GM19463 (cell line): ENCODE results near the gene FGFBP2.
"Not testable (repeated sequence)": the region's sequence is repeated elsewhere in the genome, so short reads cannot be mapped to it uniquely, and the experiment has no call there.

ENCODE experiments used
- ATAC-seq: cut with Tn5 transposase; IDR thresholded peaks from one replicate; pipeline ENCODE4 v1.9.1; 2021; ENCODE audit warnings: mild to moderate bottlenecking, moderate library complexity; ENCODE audit not compliant: unreplicated experiment

FGFBP2 gene

DNA sequence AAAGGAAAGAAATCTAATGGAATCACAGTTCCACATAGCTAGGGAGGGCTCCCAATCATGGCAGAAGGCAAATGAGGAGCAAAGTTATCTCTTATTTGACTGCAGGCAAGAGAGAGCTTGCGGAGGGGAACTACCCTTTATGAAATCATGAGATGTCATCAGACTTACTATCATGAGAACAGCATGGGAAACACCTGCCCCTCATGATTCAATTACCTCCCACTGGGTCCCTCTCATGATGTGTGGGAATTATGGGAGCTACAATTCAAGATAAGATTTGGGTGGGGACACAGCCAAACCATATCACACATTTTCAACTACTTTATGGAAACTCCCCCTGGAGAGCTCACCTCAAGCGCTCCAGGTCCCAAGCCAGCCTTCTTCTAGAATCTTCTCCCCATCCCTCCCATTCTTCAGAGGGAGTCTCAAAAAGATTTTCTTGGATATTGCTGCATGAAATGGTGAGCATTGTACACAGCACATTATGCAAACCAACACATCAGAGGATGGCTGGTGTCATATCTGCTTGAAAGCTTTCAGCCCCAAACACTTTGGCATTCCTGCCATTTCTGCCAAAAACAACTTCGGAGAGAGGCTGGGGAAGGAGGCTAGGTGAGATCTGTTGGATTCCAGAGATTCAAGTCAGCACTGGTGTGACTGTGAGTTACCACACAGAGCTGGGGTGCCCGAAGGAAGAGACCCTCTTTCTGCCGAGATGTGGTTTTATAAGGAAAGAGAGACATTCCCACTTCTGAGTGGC is 31.3 kb downstream of the FGFBP2 start:
- no peak for ATAC-seq

DNA sequence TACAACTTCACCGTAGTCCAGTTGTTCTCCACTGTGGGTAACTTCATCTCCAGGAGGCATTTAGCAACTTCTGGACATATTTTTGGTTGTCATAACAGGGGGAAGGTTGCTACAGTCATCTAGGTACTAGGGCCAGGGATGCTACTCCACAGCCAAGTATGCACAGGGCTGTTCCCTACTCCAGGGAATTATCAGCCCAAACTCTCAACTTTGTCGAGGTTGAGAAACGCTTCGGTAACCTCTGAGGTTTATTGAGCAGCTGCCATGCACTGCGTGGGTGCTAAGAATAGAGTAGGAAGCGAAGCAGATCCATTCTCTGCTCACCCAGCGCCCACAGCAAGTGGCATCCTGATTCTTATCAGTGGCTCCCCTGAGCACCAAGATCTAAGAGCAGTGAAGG is 32.7 kb downstream of the FGFBP2 start:
- ATAC-seq = no peak

GRCh38 chr4:15929540-15929939 is 33.4 kb downstream of the FGFBP2 start:
- ATAC-seq = no peak

- ATAC-seq = no peak
Measured at GRCh38 chr4:15928883-15929282, 34.1 kb downstream of the FGFBP2 start.

DNA sequence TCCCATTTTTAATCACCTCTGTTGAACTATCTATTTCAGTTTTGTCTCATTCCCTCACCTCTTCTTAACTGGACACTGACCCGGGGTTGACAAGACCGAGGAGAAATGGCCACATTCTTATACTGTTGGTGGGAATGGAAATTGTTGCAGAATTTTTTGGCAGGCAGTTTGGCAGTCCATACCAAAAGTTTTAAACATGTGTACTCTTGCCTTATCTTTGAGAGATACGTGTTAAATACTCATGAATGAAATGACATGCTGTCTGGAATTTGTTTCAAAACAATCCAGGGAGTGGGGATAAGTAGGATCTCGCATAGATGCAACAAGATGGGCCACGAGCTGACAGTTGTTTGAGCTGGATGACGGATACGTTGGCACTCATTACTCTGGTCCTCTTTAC is 36.5 kb downstream of the FGFBP2 start:
- no peak for ATAC-seq

GRCh38 chr4:15925830-15926229 is 37.1 kb downstream of the FGFBP2 start:
- ATAC-seq = no peak

DNA sequence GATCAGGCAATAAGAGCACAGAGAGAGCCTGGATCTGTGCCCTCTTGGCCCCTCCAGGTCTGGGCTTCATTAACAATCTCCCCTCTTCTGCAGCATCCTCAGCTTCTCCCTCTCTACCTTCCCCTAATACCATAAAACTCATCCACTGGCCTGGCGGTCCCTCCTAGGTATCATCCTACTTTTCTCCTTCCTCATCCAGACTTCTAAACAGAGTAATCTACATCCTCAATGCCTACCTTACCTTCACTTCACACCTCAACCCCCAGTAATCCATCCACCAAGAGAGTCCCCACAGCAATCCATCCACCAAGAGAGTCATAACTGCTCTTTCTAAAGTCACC is 41.4 kb downstream of the FGFBP2 start:
- no peak for ATAC-seq

- ATAC-seq = no peak
Measured at GRCh38 chr4:15920723-15921591, 42.0 kb downstream of the FGFBP2 start.

DNA sequence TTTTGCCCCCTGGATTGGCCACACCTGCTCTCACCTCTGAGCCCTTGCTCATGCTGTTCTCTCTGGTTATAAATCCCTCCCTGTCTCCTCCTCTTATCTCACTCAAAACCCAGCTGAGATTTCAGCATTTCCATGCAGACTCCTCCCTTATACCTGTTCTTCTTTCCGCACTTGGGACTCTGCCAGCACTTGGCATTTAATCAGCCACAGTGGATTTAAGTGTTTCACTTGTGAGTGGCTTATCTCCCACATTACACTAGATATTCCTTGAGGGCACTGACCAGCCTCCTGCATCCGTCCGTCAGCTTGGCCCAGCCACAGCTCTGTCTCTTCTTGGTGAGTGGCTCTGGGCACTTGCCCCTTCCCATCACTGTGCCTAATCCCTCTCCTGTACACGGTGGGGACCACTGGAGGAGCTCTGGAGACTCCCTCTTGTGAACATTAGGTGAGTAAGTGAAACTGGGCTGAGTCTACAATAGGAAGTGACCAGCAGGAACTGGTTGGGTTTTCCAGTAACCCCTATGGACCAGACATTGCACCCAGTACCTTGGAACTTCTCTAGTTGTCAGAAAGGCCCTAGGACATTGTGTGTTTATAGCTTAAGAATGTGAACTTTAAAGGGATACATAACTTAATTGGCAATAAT is 44.4 kb downstream of the FGFBP2 start:
- ATAC-seq = no peak

DNA sequence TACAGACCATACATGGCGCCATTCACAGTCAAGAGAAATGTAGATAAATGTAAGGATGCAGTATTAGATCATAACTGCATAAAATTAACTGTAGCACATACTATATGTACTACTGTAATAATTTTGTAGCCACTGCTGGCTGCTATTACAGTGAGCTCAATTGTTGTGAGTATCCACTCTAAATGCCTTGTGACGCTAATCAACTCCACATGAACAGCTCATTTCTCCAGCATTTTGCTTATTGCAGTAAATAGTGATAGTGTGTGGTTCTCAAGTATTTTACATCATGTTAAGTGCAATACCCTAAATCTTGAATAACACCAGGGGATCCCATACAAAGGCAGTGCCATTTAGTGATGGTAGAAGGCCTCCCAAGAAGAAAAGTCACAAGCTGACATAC is 45.7 kb downstream of the FGFBP2 start:
- no peak for ATAC-seq

DNA sequence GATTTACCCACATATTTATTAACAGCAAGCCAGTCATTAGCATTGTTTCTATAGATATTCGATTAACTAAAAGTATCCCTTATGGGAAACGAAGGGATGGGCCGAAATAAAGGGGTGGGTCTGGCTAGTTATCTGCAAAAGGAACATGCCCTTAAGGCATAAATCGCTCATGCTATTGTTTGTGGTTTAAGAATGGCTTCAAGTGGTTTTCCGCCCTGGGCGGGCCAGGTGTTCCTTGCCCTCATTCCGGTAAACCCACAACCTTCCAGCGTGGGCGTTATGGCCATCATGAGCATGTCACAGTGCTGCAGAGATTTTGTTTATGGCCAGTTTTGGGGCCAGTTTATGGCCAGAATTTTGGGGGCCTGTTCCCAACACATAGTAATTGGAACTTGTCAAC is 46.6 kb downstream of the FGFBP2 start:
- ATAC-seq = not testable (repeated sequence)

GRCh38 chr4:15914736-15915135 is 48.2 kb downstream of the FGFBP2 start:
- ATAC-seq = no peak

- no peak for ATAC-seq
Measured at GRCh38 chr4:15914291-15914690, 48.7 kb downstream of the FGFBP2 start.

- ATAC-seq = no peak
Measured at GRCh38 chr4:15913631-15913970, 49.4 kb downstream of the FGFBP2 start.

GRCh38 chr4:15912961-15913630 is 49.9 kb downstream of the FGFBP2 start:
- ATAC-seq = no peak

- ATAC-seq = no peak
Measured at GRCh38 chr4:15912236-15912635, 50.7 kb downstream of the FGFBP2 start.
